Left ventricle myocardium inferior (tissue), 1 donor: Measurements from ENCODE around the gene SPPL2B. TPM values are rescaled to one million over a fixed set of nuclear protein-coding genes. Genes with fewer than 3 reads are reported as not detected.

Experiments
- DNase-seq: peaks from one replicate; pipeline ENCODE4 v3.0.0-alpha.2; 2020
- H3K27ac ChIP-seq: fragments of 200-600 bp; replicated peaks from 2 replicates; pipeline ENCODE4 v1.8.0; 2021
- H3K27me3 ChIP-seq: fragments of 200-600 bp; 2 replicates; pipeline ENCODE4 v1.8.0; 2021; ENCODE audit warnings: low read depth
- H3K36me3 ChIP-seq: fragments of 200-600 bp; 2 replicates; pipeline ENCODE4 v1.8.0; 2021
- H3K4me1 ChIP-seq: fragments of 200-600 bp; 2 replicates; pipeline ENCODE4 v1.8.0; 2021
- H3K4me3 ChIP-seq: fragments of 200-600 bp; 2 replicates; pipeline ENCODE4 v1.8.0; 2021; ENCODE audit warnings: mild to moderate bottlenecking, moderate library complexity
- H3K9me3 ChIP-seq: fragments of 200-600 bp; replicated peaks from 2 replicates; pipeline ENCODE4 v1.8.0; 2021
- CTCF ChIP-seq: fragments of 200-600 bp; IDR thresholded peaks from 2 replicates; pipeline ENCODE4 v1.8.0; 2021; ENCODE audit warnings: antibody characterized with exemption, mild to moderate bottlenecking, borderline replicate concordance
- intact Hi-C: fragments of 100-400 bp; cut with micrococcal nuclease; formaldehyde crosslinking; loops from one replicate; pipeline ENCODE4 v1.11.0; 2022
- total RNA-seq: library from RNA; stranded (reverse); fragmentation: NEBNext Ultra II Directional; extraction: Animal tissue kit (Norgen Biotek cat#: 25700); gene quantifications from one replicate; pipeline ENCODE4 v1.2.1, GENCODE V29; 2021
- donor health status: DM: no; HTN: yes; CAD: no; lungs with severe emphysema.

SPPL2B gene
- total RNA-seq, 1 donor from 2014 or later, result 26.2 TPM

- Histone ChIP-seq H3K27me3 (peaks cover 58% of the 10 kb centered on the region), H3K9me3 (peaks cover 15% of the 10 kb centered on the region), H3K4me1 (no peaks in the 10 kb centered on the region), H3K36me3 (no peaks in the 10 kb centered on the region), H3K4me3 (no peak overlapping the region), H3K27ac (no peak overlapping the region)
- intact Hi-C loops, result no loop called here
- no peak for DNase-seq
- no peak for TF ChIP-seq CTCF
These were observed 47.1 kb downstream of the SPPL2B start for GRCh38 chr19:2375353-2376121.

GRCh38 chr19:2376784-2377519 is 48.5 kb downstream of the SPPL2B start:
- Histone ChIP-seq H3K27ac (no peak overlapping the region), H3K27me3 (peaks cover 56% of the 10 kb centered on the region), H3K4me3 (no peak overlapping the region), H3K4me1 (no peaks in the 10 kb centered on the region), H3K36me3 (no peaks in the 10 kb centered on the region), H3K9me3 (peaks cover 20% of the 10 kb centered on the region)
- intact Hi-C loops, result no loop called here
- DNase-seq, result no peak
- TF ChIP-seq CTCF, result no peak

GRCh38 chr19:2380567-2380966 is 52.1 kb downstream of the SPPL2B start:
- no peak for DNase-seq
- peaks cover 20% of the 10 kb centered on the region for H3K9me3 ChIP-seq
- peaks cover 54% of the 10 kb centered on the region for H3K27me3 ChIP-seq
- peaks cover 4% of the 10 kb centered on the region for H3K4me1 ChIP-seq
- no peak overlapping the region for H3K27ac ChIP-seq
- H3K4me3 ChIP-seq, result no peak overlapping the region
- intact Hi-C loops, result no loop called here
- no peaks in the 10 kb centered on the region for H3K36me3 ChIP-seq
- TF ChIP-seq CTCF, result no peak

- peaks cover 52% of the 10 kb centered on the region for H3K27me3 ChIP-seq
- no peak overlapping the region for H3K27ac ChIP-seq
- no peaks in the 10 kb centered on the region for H3K36me3 ChIP-seq
- H3K4me3 ChIP-seq, result no peak overlapping the region
- intact Hi-C loops, result no loop called here
- H3K4me1 ChIP-seq, result peaks cover 4% of the 10 kb centered on the region
- H3K9me3 ChIP-seq, result peaks cover 20% of the 10 kb centered on the region
- DNase-seq, result no peak
- no peak for TF ChIP-seq CTCF
These were observed 52.8 kb downstream of the SPPL2B start for GRCh38 chr19:2381148-2381820.

- Histone ChIP-seq H3K27ac (no peak overlapping the region), H3K27me3 (peaks cover 62% of the 10 kb centered on the region), H3K36me3 (no peaks in the 10 kb centered on the region), H3K4me1 (peaks cover 4% of the 10 kb centered on the region), H3K9me3 (peaks cover 20% of the 10 kb centered on the region), H3K4me3 (no peak overlapping the region)
- no peak for DNase-seq
- intact Hi-C loops, result no loop called here
- TF ChIP-seq CTCF, result no peak
These were observed 54.2 kb downstream of the SPPL2B start for GRCh38 chr19:2382530-2383222.
